Common myeloid progenitor, CD34-positive (primary cell): ENCODE data around the gene FOXF2.
A peak's percentile ranks its signal among the peaks of the same experiment; 100 is the strongest.

ENCODE experiments used
- CTCF ChIA-PET: fragments of 350-600 bp; sonication (Branson Sonifier 250); formaldehyde crosslinking; loops from one replicate; lab custom pipeline; 2021; ENCODE audit warnings: antibody characterized with exemption; lab: Charles Lee
- POLR2A ChIA-PET: fragments of 350-600 bp; sonication (Branson Sonifier 250); formaldehyde crosslinking; loops from one replicate; lab custom pipeline; 2021; ENCODE audit warnings: antibody characterized with exemption; lab: Charles Lee
- DNase-seq, 3 donors: peaks; one replicate each; pipeline versions ENCODE4 v3.0.0 to v3.0.0-alpha.2; 2013
- H3K27ac ChIP-seq, 2 experiments: 1 replicate in 1 of 2; 2 replicates in 1 of 2; pipeline ENCODE4 v1.7.0; 2013; ENCODE audit warnings: inconsistent platforms in 2 of 2, low read length in 2 of 2, mild to moderate bottlenecking in 2 of 2, low read depth in 1 of 2, moderate library complexity in 1 of 2; ENCODE audit not compliant: severe bottlenecking in 2 of 2, insufficient read depth in 1 of 2, poor library complexity in 1 of 2
- H3K27me3 ChIP-seq, 5 experiments: replicated peaks in 2 of 5; 1 replicate in 3 of 5; 2 replicates in 2 of 5; pipeline versions ENCODE4 v1.6.1 to v1.7.0; 2013; ENCODE audit warnings: low read length in 4 of 5, mild to moderate bottlenecking in 2 of 5, moderate library complexity in 2 of 5, inconsistent platforms in 1 of 5; ENCODE audit not compliant: insufficient read depth in 5 of 5, control insufficient read depth in 4 of 5
- H3K36me3 ChIP-seq, 4 experiments: 1 replicate in 2 of 4; 2 replicates in 2 of 4; pipeline versions ENCODE4 v1.6.1 to v1.7.0; 2013; ENCODE audit warnings: low read length in 3 of 4, control low read depth in 1 of 4, mild to moderate bottlenecking in 1 of 4; ENCODE audit not compliant: control insufficient read depth in 4 of 4, insufficient read depth in 4 of 4
- H3K4me1 ChIP-seq, 4 experiments: 1 replicate in 3 of 4; 2 replicates in 1 of 4; pipeline versions ENCODE4 v1.6.1 to v1.7.1; 2013; ENCODE audit warnings: low read length in 3 of 4, mild to moderate bottlenecking in 3 of 4, control low read depth in 1 of 4, inconsistent platforms in 1 of 4, moderate library complexity in 1 of 4; ENCODE audit not compliant: control insufficient read depth in 4 of 4, insufficient read depth in 4 of 4; ENCODE audit errors: control extremely low read depth in 1 of 4
- H3K4me3 ChIP-seq, 7 experiments: 1 replicate in 4 of 7; 2 replicates in 3 of 7; pipeline versions ENCODE4 v1.5.1 to v1.7.0; 2013; ENCODE audit warnings: mild to moderate bottlenecking in 7 of 7, low read length in 6 of 7, moderate library complexity in 6 of 7, inconsistent platforms in 2 of 7, low read depth in 2 of 7, control low read depth in 1 of 7; ENCODE audit not compliant: insufficient read depth in 4 of 7, control insufficient read depth in 1 of 7; ENCODE audit errors: extremely low read depth in 1 of 7
- H3K9me3 ChIP-seq, 5 experiments: 1 replicate in 4 of 5; 2 replicates in 1 of 5; pipeline versions ENCODE4 v1.6.1 to v1.7.1; 2013; ENCODE audit warnings: low read length in 4 of 5, mild to moderate bottlenecking in 2 of 5, inconsistent platforms in 1 of 5, low read depth in 1 of 5, moderate library complexity in 1 of 5; ENCODE audit not compliant: control insufficient read depth in 4 of 5, insufficient read depth in 2 of 5; ENCODE audit errors: control extremely low read depth in 1 of 5
- WGBS: methylation state at CpG from one replicate; pipeline ENCODE4 v1.1.5; 2013; ENCODE audit not compliant: insufficient coverage; 5-methylcytosine and 5-hydroxymethylcytosine counted together

Gene FOXF2

GRCh38 chr6:1390946-1391799, 1.8 kb downstream of the FOXF2 start:
- DNase-seq: peak in 1 of 3 donors; percentile 43
- Histone ChIP-seq H3K9me3 (no peaks in the 10 kb centered on the region), H3K27me3 (peaks cover 30 to 95% (median 63%) of the 10 kb centered on the region in 5 experiments), H3K4me3 (no peak overlapping the region), H3K36me3 (no peaks in the 10 kb centered on the region), H3K27ac (no peak overlapping the region), H3K4me1 (peaks cover 0 to 32% (median 12%) of the 10 kb centered on the region in 4 experiments)
- WGBS: 7% methylated on average over 26 of the region's 30 CpGs
- ChIA-PET POLR2A (no interaction called here), CTCF (interaction anchor here (1.3 to 2.2 kb wide), 2 partner anchors 9 to 11 kb away, joined by 4 to 9 read pairs; no protein-coding TSS in a partner anchor)

GRCh38 chr6:1391800-1392309, 2.5 kb downstream of the FOXF2 start:
- ChIA-PET POLR2A (no interaction called here), CTCF (interaction anchor here (1.3 to 2.2 kb wide), 2 partner anchors 9 to 12 kb away, joined by 4 to 9 read pairs; no protein-coding TSS in a partner anchor)
- no peaks in the 10 kb centered on the region for H3K36me3 ChIP-seq
- no peak overlapping the region for H3K4me3 ChIP-seq
- no peak overlapping the region for H3K27ac ChIP-seq
- DNase-seq: no peak
- 37% methylated on average over 9 of the region's 11 CpGs for WGBS
- H3K4me1 ChIP-seq: peaks cover 0 to 35% (median 14%) of the 10 kb centered on the region in 4 experiments
- no peaks in the 10 kb centered on the region for H3K9me3 ChIP-seq
- peaks cover 30 to 93% (median 61%) of the 10 kb centered on the region in 5 experiments for H3K27me3 ChIP-seq

- ChIA-PET POLR2A (no interaction called here), CTCF (no interaction called here)
- no peak for DNase-seq
- H3K27ac ChIP-seq: no peak overlapping the region
- H3K27me3 ChIP-seq: peaks cover 24 to 94% (median 52%) of the 10 kb centered on the region in 5 experiments
- WGBS: 4% methylated on average over 67 of the region's 74 CpGs
- no peaks in the 10 kb centered on the region for H3K9me3 ChIP-seq
- H3K4me3 ChIP-seq: peak overlapping the region in 4 of 7 experiments; percentile 34 to 68 (median 54)
- peaks cover 0 to 35% (median 15%) of the 10 kb centered on the region in 4 experiments for H3K4me1 ChIP-seq
- H3K36me3 ChIP-seq: no peaks in the 10 kb centered on the region
Measured at GRCh38 chr6:1392813-1393640, 3.7 kb downstream of the FOXF2 start.

DNA sequence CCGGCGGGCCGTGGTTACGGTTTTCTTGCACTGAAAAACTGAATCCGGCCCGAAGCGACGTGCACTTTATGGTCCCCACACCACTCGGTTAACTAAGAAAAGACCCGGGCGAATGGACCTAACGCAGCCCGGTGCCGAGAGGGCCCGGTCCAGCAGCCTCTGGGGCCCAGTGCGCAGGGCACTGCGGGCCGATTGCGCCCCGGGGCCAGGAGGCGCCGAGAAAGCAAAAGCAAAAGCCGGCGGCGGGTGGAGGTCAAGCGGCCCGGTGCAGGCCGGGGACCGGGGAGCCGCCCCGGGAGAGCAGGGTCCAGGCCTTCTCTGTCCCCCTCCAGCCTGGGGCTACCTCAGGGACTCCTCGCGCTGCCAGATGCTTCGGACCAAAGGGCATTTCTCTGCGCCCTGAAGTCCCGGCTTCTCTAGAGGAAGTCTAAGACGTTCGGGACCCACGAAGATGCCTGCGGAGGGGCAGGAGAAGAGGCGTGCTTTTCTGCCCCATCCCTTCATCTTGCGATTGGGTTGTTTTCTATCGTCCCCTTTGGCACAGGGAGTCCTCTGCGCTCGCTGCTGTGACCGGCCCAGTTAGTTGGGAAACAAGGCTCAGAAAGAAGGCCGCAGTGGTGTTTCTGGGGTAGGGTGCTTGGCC, 4.4 kb downstream of the FOXF2 start:
- Histone ChIP-seq H3K27me3 (peaks cover 22 to 94% (median 52%) of the 10 kb centered on the region in 5 experiments), H3K9me3 (no peaks in the 10 kb centered on the region), H3K27ac (no peak overlapping the region), H3K36me3 (no peaks in the 10 kb centered on the region), H3K4me1 (peaks cover 0 to 35% (median 14%) of the 10 kb centered on the region in 4 experiments), H3K4me3 (peak overlapping the region in 5 of 7 experiments; percentile 0 to 68 (median 50))
- ChIA-PET CTCF (interaction anchor here (0.9 to 5.2 kb wide), 2 partner anchors 19 to 801 kb away, joined by 3 to 41 read pairs; no protein-coding TSS in a partner anchor), POLR2A (no interaction called here)
- WGBS: 2% methylated on average over 40 of the region's 47 CpGs
- no peak for DNase-seq

DNA sequence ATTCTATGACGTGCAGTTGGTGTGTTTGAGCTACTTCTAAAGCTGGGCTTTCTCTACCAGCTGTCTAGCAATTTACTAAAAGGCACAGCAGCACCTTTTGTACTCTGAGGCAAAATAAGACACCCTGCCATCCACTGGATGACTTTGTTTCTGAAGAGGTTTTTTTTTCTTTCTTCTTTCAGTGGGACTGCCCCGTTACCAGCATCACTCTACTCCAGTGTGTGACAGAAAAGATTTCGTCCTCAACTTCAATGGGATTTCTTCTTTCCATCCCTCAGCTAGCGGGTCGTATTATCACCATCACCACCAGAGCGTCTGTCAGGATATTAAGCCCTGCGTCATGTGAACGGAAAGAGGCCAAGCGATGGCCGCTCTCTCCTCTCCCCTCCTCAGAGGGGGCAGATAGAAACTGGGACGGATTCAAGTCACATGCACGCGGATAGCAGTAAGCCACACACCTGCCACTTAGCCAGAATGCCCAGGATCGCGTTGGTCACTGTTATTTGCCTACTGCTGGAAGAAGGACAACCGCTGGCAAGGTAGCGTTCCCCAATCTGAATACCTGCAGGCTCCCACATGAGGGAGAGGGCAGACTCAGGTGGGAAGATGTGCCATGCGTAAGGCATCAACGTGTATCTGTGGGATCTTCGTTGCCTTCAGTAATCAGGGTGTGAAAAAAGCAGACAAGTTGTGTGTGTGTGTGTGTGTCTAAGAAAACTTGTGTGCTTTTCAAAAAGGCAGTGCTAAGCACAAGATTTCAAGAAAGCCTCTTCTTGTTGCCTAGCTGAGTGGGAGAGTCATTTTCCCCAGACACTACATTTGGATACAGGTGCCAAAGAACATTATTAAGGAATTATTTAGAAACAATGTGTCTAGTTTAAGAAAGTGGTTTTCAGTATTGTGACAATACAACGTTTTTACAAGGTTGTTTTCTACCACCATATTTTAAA, 5.4 kb downstream of the FOXF2 start:
- ChIA-PET CTCF (interaction anchor here (0.9 to 5.2 kb wide), 4 partner anchors 14 to 802 kb away, joined by 3 to 41 read pairs (median 4); no protein-coding TSS in a partner anchor), POLR2A (no interaction called here)
- no peak overlapping the region for H3K27ac ChIP-seq

More for the DNA sequence above, 5.4 kb downstream of the FOXF2 start:
- no peaks in the 10 kb centered on the region for H3K36me3 ChIP-seq
- DNase-seq: no peak
- H3K4me1 ChIP-seq: peaks cover 0 to 26% (median 13%) of the 10 kb centered on the region in 4 experiments
- no peaks in the 10 kb centered on the region for H3K9me3 ChIP-seq
- no peak overlapping the region for H3K4me3 ChIP-seq
- 38% methylated on average over 19 of the region's 21 CpGs for WGBS
- H3K27me3 ChIP-seq: peaks cover 22 to 99% (median 50%) of the 10 kb centered on the region in 5 experiments
